Activated CD8-positive, alpha-beta memory T cell treated with anti-CD3 and anti-CD28 coated beads for 48 hours (primary cell): Measurements from ENCODE around the gene LEKR1.
"Not testable (repeated sequence)": the region's sequence is repeated elsewhere in the genome, so short reads cannot be mapped to it uniquely, and the experiment has no call there.

Source experiments
- DNase-seq, 3 experiments: peaks; one replicate each; pipeline ENCODE4 v3.0.0-alpha.2; 2020; ENCODE audit warnings: low read depth in 2 of 3, low spot score in 2 of 3

The LEKR1 gene

DNA sequence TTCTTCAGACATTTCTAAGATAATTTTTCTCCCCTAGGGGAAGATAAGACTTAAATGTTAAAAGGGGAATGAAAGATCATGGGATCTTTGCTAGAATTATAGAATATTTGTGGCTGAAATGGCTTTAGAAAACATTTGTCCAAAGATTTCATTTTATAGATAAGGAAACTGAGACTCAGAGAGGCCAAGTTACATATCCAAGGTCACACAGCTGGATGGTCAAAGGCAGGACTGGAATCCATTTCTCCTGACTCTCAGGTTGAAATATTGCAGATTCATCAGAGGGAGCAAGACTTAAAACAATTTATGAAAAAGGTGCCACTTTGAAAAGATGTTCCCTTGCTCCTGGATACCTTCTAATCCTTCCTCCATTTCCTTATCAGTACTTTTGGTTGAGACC lies 19.5 kb upstream of the LEKR1 start:
- DNase-seq: no peak

DNA sequence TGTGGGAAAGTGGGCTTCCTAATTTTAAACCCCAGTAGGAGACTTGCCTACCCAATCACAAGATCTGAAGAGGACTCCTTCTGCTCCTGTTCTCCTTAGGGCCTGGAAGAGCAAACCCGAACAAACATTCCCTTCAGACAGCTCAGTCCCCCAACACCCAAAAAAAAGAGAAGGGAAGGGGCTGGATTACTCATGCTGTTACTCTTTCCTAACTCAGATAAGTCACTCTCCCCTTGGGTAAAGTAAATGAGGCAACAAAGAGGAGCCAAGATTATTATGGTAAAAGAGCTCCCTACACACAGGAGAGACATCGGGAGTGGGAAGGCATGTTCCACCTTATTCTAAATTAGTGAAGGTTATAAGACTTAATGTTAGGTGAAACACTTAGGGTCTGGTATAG lies 18.1 kb upstream of the LEKR1 start:
- DNase-seq: no peak

- DNase-seq: no peak
Measured at GRCh38 chr3:156811089-156811862, 14.9 kb upstream of the LEKR1 start.

- DNase-seq: no peak
Measured at GRCh38 chr3:156812521-156813335, 13.4 kb upstream of the LEKR1 start.

GRCh38 chr3:156814295-156814694 lies 11.9 kb upstream of the LEKR1 start:
- no peak for DNase-seq

DNA sequence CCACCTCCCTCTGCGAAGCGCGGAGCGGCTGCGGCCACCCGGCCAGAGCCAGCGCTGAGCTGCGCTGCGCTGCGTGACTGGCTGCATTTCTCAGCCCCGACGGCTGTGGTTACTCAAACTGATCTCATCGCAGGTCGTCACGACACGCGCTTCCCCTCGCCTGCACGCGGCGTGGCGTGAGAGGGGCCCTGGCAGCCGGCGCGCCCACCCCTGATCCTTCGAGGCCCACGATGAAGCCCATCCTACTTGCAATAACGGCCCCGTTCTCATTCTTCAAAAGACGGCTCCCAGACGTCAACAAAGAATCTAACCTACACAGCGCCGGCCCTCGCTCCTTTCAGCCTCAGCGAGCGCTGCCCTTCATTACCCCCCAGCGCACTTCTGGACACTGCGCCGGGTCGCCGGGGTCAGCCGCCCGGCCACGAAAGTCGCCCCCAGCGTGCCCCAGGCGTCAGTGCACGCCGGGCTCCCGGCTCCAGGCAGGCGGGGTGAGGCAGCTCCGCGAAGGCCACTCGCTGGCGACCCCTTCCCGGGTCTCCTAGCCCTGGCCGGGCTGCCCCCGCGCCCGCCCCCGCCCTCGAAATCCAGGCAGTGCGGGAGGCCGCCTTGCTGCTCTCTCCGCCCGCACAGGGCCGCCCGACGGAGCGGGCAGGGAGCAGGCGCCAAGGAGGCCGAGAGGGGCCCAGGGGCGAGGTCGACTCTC lies 9.9 kb upstream of the LEKR1 start:
- DNase-seq: peak in 2 of 3 experiments; percentile 6 to 31

- peak; percentile 54 to 80 (median 63) for DNase-seq
Measured at GRCh38 chr3:156816794-156817645, 9.1 kb upstream of the LEKR1 start.

DNA sequence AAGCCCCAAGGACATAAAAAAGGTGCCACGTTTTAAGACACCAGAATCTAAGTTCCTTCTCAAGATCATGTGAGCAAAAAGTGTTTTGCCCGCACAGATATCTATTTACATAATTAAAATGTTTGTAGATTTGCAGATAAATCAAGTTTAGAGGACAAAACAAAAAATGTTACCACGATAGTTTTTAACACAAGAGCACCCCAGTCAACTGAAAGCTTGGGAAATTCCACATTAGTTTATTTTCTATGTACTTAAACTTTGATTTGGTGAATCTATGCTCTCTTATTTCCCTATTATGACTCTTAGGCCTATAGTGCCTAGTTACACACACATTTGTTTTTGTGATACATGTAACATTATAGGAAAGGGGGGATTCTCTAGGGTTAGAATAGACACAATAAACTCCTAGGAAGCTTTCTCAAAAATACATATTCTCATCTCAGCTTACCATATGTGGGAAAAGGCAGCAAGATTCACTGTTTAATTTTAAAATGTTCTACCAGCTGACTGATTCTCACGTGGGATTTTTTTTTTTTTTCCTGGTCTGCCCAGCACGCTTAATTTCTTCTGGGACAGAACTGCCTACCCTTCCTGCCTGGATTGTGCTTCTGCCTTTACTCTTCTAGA lies 8.4 kb upstream of the LEKR1 start:
- no peak for DNase-seq

- DNase-seq: no peak
Measured at GRCh38 chr3:156818273-156818651, 7.9 kb upstream of the LEKR1 start.

DNA sequence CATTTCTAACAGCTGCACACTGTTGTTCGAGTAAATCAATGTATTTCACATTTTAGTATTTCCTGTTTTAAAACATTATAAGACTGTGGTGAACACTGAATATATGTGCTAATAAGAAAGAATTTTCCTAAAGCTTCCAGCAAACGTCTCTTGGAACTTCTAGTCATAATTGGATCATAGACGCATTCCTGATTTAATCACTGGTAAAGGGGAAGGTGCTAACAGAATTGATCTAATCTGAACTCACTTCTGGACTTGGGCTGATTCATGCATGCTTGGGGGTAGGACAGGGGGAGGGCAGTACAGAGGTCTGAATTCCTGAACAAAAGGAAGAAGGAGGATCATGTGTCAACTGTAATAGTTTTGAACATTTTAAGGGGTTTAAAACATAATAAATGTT lies 7.3 kb upstream of the LEKR1 start:
- DNase-seq: no peak

GRCh38 chr3:156819842-156820691 lies 6.1 kb upstream of the LEKR1 start:
- DNase-seq: no peak

GRCh38 chr3:156820692-156821080 lies 5.5 kb upstream of the LEKR1 start:
- DNase-seq: no peak

DNA sequence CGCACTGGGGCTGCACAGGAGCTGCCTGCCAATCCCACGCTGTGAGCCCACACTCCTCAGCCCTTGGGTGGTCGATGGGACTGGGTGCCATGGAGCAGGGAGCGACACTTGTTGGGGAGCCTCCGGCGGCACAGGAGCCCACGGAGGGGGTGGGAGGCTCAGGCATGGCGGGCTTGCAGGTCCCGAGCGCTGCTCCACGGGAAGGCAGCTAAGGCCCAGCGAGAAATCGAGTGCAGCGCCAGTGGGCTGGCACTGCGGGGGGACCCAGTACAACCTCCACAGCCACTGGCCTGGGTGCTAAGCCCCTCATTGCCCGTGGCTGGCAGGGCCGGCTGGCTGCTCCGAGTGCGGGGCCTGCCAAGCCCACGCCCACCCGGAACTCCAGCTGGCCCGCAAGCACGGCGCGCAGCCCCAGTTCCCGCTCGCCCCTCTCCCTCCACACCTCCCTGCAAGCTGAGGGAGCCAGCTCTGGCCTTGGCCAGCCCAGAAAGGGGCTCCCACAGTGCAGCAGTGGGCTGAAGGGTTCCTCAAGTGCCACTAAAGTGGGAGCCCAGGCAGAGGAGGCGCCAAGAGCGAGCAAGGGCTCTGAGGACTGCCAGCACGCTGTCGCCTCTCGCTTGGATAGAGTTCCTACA lies 3.4 kb upstream of the LEKR1 start:
- not testable (repeated sequence) for DNase-seq

- DNase-seq: no peak
Measured at GRCh38 chr3:156825795-156826143, 384 bp upstream of the LEKR1 start.

DNA sequence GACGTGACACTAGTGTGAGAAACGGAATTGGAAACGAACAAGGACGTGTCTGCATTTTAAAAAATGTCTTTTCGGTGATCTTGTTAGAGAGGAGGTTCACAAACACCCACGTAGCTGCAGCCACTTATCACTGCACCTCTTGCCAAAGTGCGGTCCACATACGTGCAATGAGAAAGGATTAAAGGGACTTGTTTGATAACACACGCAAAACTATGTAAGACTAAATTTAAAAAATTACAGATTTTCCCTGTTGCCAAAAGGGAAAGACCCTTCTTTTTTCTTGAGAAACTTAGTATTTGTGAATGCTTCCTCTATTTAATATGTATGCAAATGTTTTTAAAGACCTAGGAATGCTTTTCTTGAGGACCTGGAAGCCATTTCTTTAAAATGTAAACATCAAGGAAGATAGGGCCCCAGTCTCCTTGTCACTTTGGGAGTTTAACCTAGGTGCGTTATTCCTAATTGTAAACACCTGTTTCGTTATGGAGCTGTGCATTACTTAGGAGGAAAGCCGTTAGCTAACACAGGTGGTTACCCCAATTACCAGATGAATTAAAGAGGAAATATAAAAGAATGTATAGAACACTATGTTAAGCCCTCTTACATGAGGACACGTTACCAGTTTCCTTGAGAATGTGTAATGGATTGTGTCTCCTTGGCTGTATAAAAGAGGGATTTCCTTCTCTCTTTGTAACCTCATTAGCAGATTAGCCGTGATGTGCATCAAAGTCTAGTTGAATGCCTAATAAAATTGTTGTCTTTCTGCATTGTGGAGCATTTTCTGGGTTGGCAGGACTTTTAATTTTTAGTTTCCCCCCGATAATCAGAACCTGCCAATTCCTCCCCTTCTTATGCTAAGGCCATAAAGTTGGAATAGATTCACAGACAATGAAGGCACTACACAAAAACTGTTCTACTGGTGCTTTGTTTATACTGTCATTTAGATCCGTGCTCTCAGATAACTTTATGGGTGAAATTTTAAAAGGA lies 1.0 kb downstream of the LEKR1 start:
- no peak for DNase-seq

- no peak for DNase-seq
Measured at GRCh38 chr3:156831006-156831405, 4.9 kb downstream of the LEKR1 start.

- DNase-seq: no peak
Measured at GRCh38 chr3:156834435-156834834, 8.3 kb downstream of the LEKR1 start.

DNA sequence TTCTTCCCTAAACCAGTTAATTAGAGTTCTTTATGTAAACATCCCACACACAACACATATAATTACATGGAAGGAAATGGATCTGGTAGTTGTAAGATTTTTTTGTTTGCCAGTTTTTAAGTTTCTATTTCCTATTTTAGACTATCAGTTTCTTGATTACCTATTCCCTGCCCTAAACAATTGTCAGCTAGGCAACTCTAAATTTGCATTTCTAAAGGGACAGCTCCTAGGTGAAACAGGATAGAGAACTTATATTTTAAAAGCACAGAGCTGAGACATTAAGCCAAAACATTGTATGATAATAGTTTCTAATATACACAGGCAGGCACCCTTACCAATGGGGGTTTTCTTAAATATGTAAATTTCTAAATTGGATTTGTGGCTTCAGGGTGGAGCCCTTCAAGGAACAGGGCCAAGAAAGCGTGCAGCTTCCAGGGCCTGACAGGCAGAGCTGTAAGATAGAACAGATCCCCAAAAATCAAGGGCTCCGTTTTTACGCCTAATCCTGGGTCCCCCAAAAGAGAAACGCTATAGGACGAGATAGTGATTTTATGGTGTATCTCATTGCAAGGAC lies 8.9 kb downstream of the LEKR1 start:
- no peak for DNase-seq
